OCI-LY3 (cell line): ENCODE measurements around the gene TGFBR1.

ENCODE experiments used
- EZH2phosphoT487 ChIP-seq: fragments of 200-600 bp; shearing (Covaris generic); IDR thresholded peaks from 2 replicates; pipeline ENCODE4 v1.6.1; 2018; ENCODE audit warnings: antibody characterized with exemption, mixed run types, low read depth
- TF ChIP-seq, protein P1 (sequence below): fragments of 200-600, 300-600 bp; sonication (generic); IDR thresholded peaks from 2 replicates; pipeline ENCODE4 v1.5.1; 2014; ENCODE audit warnings: antibody characterized with exemption, low read length, low read depth

DNA sequence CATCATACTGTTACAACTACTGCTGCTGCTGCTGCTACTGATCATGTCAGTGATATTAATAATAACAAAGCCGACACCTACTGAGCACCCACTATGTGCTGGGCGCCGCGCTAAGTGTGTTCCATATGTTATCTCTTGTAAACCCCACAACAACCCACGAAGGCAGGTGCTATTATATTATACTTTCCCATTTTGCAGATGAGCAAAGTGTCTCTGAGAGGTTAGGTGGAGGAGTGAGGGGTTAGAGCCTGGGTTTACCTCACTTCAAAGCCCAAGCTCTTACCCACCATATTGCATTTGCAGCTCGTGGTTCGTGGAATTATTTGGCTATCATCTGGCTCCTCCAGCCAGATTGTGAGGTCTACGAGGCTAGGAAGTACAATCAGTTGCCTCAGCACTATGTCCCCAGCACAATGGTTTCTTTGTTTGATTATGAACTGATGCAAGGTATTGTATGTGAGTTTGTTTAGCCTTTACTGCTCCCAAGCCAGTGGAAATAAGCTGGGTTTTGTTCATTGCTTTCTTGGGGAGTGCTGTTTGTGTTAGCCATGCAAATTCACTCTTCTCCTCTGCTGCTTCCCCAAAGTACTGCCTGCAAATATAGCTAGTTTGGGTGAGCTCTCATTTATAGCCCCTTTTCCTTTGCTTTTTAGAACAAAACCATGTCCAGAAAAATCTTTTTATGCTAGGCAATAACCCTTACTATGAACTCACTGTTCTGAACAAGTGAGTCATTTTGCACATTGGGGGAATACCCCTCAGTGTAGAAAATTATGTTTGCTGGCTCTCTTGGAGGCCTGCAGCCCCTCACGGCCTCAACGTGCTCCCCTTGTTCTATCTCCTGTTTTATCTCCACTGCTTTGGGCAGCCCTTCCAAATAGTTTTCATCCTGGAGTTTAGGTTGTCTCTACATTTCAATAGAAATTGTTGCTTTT lies 68.9 kb downstream of the TGFBR1 start:
- TF ChIP-seq, protein P1, sequence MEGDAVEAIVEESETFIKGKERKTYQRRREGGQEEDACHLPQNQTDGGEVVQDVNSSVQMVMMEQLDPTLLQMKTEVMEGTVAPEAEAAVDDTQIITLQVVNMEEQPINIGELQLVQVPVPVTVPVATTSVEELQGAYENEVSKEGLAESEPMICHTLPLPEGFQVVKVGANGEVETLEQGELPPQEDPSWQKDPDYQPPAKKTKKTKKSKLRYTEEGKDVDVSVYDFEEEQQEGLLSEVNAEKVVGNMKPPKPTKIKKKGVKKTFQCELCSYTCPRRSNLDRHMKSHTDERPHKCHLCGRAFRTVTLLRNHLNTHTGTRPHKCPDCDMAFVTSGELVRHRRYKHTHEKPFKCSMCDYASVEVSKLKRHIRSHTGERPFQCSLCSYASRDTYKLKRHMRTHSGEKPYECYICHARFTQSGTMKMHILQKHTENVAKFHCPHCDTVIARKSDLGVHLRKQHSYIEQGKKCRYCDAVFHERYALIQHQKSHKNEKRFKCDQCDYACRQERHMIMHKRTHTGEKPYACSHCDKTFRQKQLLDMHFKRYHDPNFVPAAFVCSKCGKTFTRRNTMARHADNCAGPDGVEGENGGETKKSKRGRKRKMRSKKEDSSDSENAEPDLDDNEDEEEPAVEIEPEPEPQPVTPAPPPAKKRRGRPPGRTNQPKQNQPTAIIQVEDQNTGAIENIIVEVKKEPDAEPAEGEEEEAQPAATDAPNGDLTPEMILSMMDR, result no peak
- no peak for TF ChIP-seq EZH2phosphoT487
